Activated gamma-delta T cell treated with anti-CD3 and anti-CD28 coated beads, Interleukin-2, amount 50 U/mL, for 16 hours (primary cell): ENCODE data around the gene DLGAP4.

Experiments
- DNase-seq: peaks from one replicate; pipeline ENCODE4 v3.0.0-alpha.2; 2020; ENCODE audit warnings: low read depth

The DLGAP4 gene

GRCh38 chr20:36308986-36309385 lies 2.8 kb downstream of the DLGAP4 start:
- DNase-seq: no peak

GRCh38 chr20:36309643-36310042 lies 3.5 kb downstream of the DLGAP4 start:
- no peak for DNase-seq

GRCh38 chr20:36310215-36310981 lies 4.3 kb downstream of the DLGAP4 start:
- DNase-seq: no peak

- DNase-seq: no peak
Measured at GRCh38 chr20:36311141-36311853, 5.2 kb downstream of the DLGAP4 start.

- no peak for DNase-seq
Measured at GRCh38 chr20:36311854-36312723, 6.0 kb downstream of the DLGAP4 start.

- no peak for DNase-seq
Measured at GRCh38 chr20:36312724-36313441, 6.7 kb downstream of the DLGAP4 start.

GRCh38 chr20:36313476-36313875 lies 7.3 kb downstream of the DLGAP4 start:
- DNase-seq: no peak

GRCh38 chr20:36313926-36314325 lies 7.8 kb downstream of the DLGAP4 start:
- no peak for DNase-seq

- DNase-seq: no peak
Measured at GRCh38 chr20:36314734-36315544, 8.8 kb downstream of the DLGAP4 start.

GRCh38 chr20:36315545-36316351 lies 9.6 kb downstream of the DLGAP4 start:
- no peak for DNase-seq

GRCh38 chr20:36317675-36318074 lies 11.5 kb downstream of the DLGAP4 start:
- DNase-seq: no peak

- DNase-seq: no peak
Measured at GRCh38 chr20:36318166-36318565, 12.0 kb downstream of the DLGAP4 start.

- no peak for DNase-seq
Measured at GRCh38 chr20:36319356-36320260, 13.5 kb downstream of the DLGAP4 start.

GRCh38 chr20:36320261-36320897 lies 14.2 kb downstream of the DLGAP4 start:
- no peak for DNase-seq

GRCh38 chr20:36320898-36321695 lies 15.0 kb downstream of the DLGAP4 start:
- DNase-seq: no peak

GRCh38 chr20:36322131-36322530 lies 16.0 kb downstream of the DLGAP4 start:
- DNase-seq: no peak

- no peak for DNase-seq
Measured at GRCh38 chr20:36330091-36330490, 24.0 kb downstream of the DLGAP4 start.

GRCh38 chr20:36331209-36331608 lies 25.1 kb downstream of the DLGAP4 start:
- DNase-seq: no peak
